ENCODE results near the gene CLDND2.

The CLDND2 gene

GRCh38 chr19:51380379-51380778 lies 11.6 kb upstream of the CLDND2 start:
- DNase-seq = no peak

DNA sequence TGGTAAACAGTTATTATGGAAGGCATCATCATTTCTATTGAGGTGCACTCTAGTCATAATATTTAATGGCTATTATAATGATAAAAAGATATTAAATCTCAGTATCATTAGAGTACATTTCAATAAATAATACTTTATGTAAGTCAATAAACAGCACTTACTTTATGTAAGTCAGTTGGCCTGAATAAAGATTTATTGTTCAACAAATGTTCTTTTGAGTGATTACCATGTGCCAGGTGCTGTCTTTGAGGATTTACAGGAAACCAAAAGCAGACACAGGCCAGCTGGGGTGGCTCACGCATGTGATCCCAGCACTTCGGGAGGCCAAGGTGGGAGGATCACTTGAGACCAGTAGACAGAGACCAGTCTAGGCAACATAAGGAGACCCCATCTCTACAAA lies 8.6 kb upstream of the CLDND2 start:
- no peak for DNase-seq

DNA sequence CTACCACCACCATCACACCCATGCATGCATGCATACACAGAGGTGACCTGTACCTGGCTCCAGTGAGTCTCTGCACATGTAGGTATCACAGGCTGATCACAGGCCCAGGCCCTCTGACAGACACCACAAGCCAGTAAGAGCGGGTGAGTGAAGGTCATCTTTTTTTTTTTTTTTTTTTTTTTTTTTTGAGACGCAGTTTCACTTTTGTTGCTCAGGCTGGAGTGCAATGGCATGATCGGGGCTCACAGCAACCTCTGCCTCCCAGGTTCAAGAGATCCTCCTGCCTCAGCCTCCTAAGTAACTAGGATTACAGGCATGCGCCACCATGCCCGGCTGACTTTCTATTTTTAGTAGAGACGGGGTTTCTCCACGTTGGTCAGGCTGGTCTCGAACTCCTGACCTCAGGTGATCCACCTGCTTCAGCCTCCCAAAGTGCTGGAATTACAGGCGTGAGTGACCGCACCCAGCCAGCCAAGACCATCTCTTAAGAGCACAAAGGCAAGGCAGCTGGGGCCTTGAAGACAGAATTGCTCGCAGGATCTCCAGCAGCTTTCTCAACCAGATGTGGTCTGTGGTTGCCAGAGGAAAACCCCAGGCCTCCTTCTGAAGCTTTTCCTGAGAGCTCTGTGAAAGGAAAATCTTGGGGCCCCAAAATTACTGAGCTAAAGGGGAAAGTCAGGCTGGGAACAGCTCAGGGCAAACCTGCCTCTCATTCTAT lies 6.9 kb upstream of the CLDND2 start:
- no peak for DNase-seq

- no peak for DNase-seq
Observed at GRCh38 chr19:51372649-51373504, 4.1 kb upstream of the CLDND2 start, which contains the start of gene NKG7. Gene NKG7, minus strand, starts transcription at chr19:51372654. Its CDS starts 119 bp downstream, at chr19:51372535.

GRCh38 chr19:51372021-51372648 lies 3.3 kb upstream of the CLDND2 start:
- DNase-seq = no peak

- DNase-seq = no peak
Observed at GRCh38 chr19:51371186-51371690, 2.4 kb upstream of the CLDND2 start.

GRCh38 chr19:51370230-51370629 lies 1.4 kb upstream of the CLDND2 start:
- no peak for DNase-seq

GRCh38 chr19:51367565-51368365 lies 1.0 kb downstream of the CLDND2 start:
- DNase-seq = peak; percentile 95

DNA sequence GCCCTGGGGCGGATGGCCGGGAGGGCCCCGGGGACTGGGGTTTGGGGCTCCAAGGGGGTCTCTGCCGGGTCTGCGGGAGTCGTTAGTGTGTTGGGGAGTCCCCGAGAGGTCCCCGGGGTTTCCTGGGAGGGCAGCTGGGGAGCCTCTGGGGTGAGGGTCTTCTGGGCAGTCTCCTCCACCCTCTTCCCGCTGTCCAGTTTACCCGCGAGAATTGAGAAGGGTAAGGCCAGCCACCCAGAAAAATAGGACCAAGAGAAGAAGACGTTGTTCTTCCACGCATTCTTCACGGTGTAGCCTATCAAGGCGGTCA lies 1.6 kb downstream of the CLDND2 start:
- no peak for DNase-seq

GRCh38 chr19:51366389-51367254 lies 2.2 kb downstream of the CLDND2 start:
- peak; percentile 81 for DNase-seq

GRCh38 chr19:51365965-51366388 lies 2.8 kb downstream of the CLDND2 start, which contains the start of gene ETFB:
Gene ETFB, minus strand, starts transcription at chr19:51366388. Its CDS starts 62 bp downstream, at chr19:51366326.
- DNase-seq = peak; percentile 70

DNA sequence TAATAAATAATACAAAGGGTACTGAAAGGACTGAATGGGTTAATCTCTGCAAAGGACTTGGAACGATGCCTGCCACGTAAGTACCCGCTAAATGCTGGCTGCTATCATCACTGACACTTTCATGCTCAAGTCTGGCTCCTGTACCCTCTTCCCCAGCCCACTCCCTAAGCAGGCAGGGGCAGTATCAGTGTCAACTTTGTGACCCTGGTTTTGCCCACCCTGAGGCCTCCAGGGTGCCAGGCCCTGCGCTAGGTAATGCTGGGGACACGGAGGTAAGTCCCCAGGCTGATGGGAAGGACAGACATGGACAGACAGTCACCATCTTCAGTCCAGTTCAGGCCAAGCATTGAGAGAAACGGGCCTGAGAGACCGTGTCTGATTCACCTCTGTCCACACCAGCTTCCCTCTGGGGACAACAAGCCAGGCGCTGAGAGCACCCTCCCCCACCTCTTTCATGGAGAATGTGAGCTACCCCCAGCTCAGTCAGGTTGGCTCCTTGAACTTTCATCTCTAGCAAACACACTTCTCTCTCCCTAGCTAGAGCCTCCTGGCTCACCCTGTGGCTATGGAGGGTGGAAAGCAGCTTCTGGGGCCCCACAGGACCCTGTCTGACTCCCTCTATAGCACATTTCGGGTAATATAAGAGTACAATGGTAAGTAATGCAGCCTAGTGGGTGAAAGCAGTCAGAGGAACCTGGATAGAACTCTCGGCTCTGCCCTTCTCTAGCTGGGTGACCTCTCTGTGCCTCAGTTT lies 3.4 kb downstream of the CLDND2 start:
- peak; percentile 59 for DNase-seq

DNA sequence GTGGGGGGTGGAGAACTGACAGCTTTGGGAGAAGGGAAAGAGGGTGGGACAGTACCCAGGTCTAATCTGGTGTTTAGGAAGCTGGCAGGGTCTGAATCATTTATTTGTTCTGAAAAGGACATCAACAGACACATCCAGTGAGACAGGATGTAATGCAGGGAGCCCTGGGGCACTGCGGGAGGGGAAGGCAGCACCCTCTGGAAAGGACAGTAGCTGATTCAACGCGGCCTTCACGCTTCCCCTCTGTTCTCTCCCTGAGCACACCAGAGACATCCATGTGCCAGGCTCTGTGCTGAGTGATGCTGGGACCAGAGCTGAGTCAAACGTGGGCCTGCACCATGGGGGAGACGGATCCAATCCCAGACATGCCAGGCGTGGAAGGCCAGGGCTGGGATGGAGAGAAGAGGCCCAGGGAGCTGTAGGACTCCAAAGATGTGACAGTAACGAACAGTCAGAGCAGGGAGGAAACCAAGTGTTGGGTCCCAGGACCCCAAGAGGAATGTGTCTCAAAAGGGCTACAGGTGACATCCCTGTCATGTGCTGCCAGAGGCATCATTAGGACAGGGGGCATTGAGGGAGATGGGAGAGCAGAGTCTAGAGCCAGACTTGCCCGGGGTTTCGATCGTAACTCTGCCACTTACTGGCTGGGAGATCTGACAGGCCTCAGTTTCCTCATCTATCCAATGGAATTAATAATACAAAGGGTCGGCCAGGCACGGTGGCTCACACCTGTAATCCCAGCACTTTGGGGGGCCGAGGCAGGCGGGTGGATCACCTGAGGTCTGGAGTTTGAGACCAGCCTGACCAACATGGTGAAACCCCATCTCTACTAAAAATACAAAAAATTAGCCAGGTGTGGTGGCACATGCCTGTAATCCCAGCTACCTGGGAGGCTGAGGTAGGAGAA lies 4.3 kb downstream of the CLDND2 start:
- no peak for DNase-seq

DNA sequence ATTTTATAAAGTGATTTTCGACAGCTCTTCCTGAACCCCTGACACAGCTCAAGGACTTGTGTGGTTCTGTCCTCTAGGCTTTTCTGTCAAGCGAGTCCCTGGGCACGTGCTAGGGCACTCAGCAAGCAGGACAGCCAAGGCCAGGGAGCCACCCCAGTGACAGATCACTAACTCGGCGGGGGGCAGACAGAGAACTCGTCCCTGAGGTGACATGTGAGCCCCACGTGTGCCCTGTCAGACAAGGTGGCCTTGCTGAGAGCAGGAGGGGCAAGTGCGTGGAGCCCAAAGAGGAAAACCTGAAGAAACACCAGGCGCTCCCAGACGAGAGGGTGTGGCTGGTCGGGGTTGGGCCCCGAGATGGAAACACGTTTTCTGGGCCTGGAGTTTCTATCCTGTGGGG lies 7.6 kb downstream of the CLDND2 start:
- no peak for DNase-seq

DNA sequence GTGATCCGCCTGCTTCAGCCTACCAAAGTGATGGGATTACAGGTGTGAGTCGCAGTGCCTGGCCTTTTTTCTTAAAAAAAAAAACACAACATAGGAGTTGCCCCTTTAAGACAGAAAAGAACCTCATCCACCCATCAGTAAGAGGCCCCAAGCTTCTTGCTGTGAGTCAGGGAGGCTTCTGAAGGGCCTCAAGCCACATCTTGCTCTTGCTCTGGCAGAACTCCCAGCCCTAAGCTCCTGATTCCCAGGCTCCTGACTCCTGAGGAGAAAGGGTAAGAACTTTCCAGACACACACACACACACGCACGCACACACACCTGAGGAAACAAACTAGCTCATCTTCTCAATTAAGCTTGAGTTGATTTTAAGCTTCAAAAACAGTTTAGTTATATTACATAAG lies 9.5 kb downstream of the CLDND2 start:
- DNase-seq = no peak

DNA sequence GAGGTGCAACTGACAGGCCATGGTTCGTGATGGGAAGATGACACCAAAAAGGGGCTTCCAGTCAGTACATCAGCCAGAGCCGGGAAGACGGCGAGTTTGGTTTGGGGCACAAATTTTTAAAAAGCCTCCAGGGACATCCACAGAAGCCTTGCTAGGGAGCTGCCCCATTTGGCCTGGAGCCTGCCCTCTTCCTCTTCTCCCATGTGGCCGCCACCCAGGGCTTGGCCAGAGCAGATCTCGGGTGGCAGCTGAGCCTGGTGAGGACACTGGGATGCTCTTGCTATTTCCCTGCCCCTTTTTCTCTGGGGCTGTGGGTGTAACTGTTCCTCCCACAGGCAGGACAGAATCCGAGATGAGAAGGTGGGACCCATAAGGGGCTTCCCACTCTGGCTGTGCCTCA lies 10.9 kb downstream of the CLDND2 start:
- DNase-seq = no peak

GRCh38 chr19:51356159-51356801 lies 12.5 kb downstream of the CLDND2 start:
- no peak for DNase-seq

GRCh38 chr19:51354742-51355148 lies 14.1 kb downstream of the CLDND2 start:
- no peak for DNase-seq

Measured in right kidney (tissue), 1 donor.